H1 (cell line): ENCODE results near the gene SH3YL1. TPM values are rescaled to one million over a fixed set of nuclear protein-coding genes. Genes with fewer than 3 reads are reported as not detected.

Experiments used
- CTCF ChIA-PET: fragments of 300-600 bp; sonication (Branson Sonifier 250); formaldehyde crosslinking; loops from one replicate; lab custom pipeline; 2021; ENCODE audit not compliant: partially characterized antibody; lab: Charles Lee
- POLR2A ChIA-PET: fragments of 300-600 bp; sonication (Branson Sonifier 250); formaldehyde crosslinking; loops from one replicate; lab custom pipeline; 2021; ENCODE audit warnings: inconsistent platforms; ENCODE audit not compliant: partially characterized antibody; lab: Charles Lee
- DNase-seq, 2 experiments: peaks; one replicate each; pipeline versions ENCODE4 v3.0.0 to v3.0.0-alpha.2; 2010 to 2022; ENCODE audit warnings: low spot score in 2 of 2, low read depth in 1 of 2, mixed read lengths in 1 of 2
- FAIRE-seq: peaks from 2 replicates; lab custom pipeline; 2011; peaks lifted over from hg19 to GRCh38; lab: Jason Lieb, UNC
- H2AFZ ChIP-seq: 2 replicates; pipeline ENCODE4 v1.8.1; 2012; ENCODE audit warnings: low read length, inconsistent platforms
- H2AK5ac ChIP-seq: 2 replicates; pipeline ENCODE4 v1.6.1; 2013; ENCODE audit warnings: low read depth, low read length
- H2BK120ac ChIP-seq: replicated peaks from 2 replicates; pipeline ENCODE3; 2013; ENCODE audit warnings: low read depth, low read length, inconsistent platforms
- H2BK12ac ChIP-seq: 2 replicates; pipeline ENCODE4 v1.6.1; 2013; ENCODE audit warnings: low read depth, low read length
- H2BK15ac ChIP-seq: 2 replicates; pipeline ENCODE4 v1.6.1; 2013; ENCODE audit warnings: low read length
- H2BK20ac ChIP-seq: 2 replicates; pipeline ENCODE4 v1.6.1; 2013; ENCODE audit warnings: low read length
- H2BK5ac ChIP-seq: 2 replicates; pipeline ENCODE4 v1.6.1; 2013; ENCODE audit warnings: low read depth, low read length
- H3K14ac ChIP-seq: 2 replicates; pipeline ENCODE4 v1.6.1; 2013; ENCODE audit warnings: inconsistent platforms; ENCODE audit not compliant: insufficient read length
- H3K18ac ChIP-seq: 2 replicates; pipeline ENCODE4 v1.6.1; 2013; ENCODE audit warnings: low read length; ENCODE audit errors: extremely low read depth
- H3K23ac ChIP-seq: 2 replicates; pipeline ENCODE4 v1.6.1; 2013; ENCODE audit warnings: inconsistent platforms; ENCODE audit not compliant: insufficient read length
- H3K23me2 ChIP-seq: 2 replicates; pipeline ENCODE4 v1.6.1; 2013; ENCODE audit warnings: low read depth, low read length
- H3K27ac ChIP-seq: 2 replicates; pipeline ENCODE4 v1.6.1; 2011; ENCODE audit warnings: low read depth, low read length, inconsistent platforms
- H3K27me3 ChIP-seq, 4 experiments: replicated peaks in 1 of 4; 1 replicate in 1 of 4; 2 replicates in 3 of 4; pipeline versions ENCODE4 v1.6.1 to v1.8.1; 2011 to 2013; ENCODE audit warnings: low read length in 3 of 4, mild to moderate bottlenecking in 3 of 4, inconsistent platforms in 2 of 4, mixed read lengths in 2 of 4, moderate library complexity in 1 of 4; ENCODE audit not compliant: control insufficient read depth in 3 of 4, insufficient read depth in 3 of 4; ENCODE audit errors: extremely low read depth in 1 of 4
- H3K36me3 ChIP-seq, 4 experiments: 2 replicates each; pipeline versions ENCODE4 v1.6.1 to v1.8.1; 2011 to 2013; ENCODE audit warnings: mild to moderate bottlenecking in 4 of 4, low read length in 3 of 4, moderate library complexity in 2 of 4, control low read depth in 1 of 4, inconsistent platforms in 1 of 4; ENCODE audit not compliant: insufficient read depth in 4 of 4, control insufficient read depth in 2 of 4
- H3K4ac ChIP-seq: replicated peaks from 2 replicates; pipeline ENCODE3; 2013; ENCODE audit warnings: low read length, low read depth, mixed read lengths, inconsistent platforms; ENCODE audit not compliant: insufficient read length
- H3K4me1 ChIP-seq, 4 experiments: replicated peaks in 1 of 4; 1 replicate in 1 of 4; 2 replicates in 3 of 4; pipeline versions ENCODE4 v1.6.1 to v1.8.1; 2011 to 2013; ENCODE audit warnings: low read length in 3 of 4, inconsistent platforms in 2 of 4, mixed read lengths in 1 of 4; ENCODE audit not compliant: insufficient read depth in 4 of 4, control insufficient read depth in 3 of 4
- H3K4me2 ChIP-seq, 2 experiments: 2 replicates each; pipeline versions ENCODE4 v1.6.1 to v1.8.1; 2011 to 2013; ENCODE audit warnings: low read depth in 2 of 2, low read length in 2 of 2, control low read depth in 1 of 2, inconsistent platforms in 1 of 2, mild to moderate bottlenecking in 1 of 2; ENCODE audit not compliant: insufficient read depth in 1 of 2
- H3K4me3 ChIP-seq, 4 experiments: fragments of 200-600, 300-600 bp in 1 of 4; sonication (generic), shearing (Covaris generic), sonication (Bioruptor Twin) in 1 of 4; 2 replicates each; pipeline versions ENCODE4 v1.5.1 to v1.8.1; 2011 to 2016; ENCODE audit warnings: low read length in 4 of 4, low read depth in 3 of 4, control low read depth in 2 of 4, inconsistent platforms in 2 of 4, mild to moderate bottlenecking in 2 of 4, mixed read lengths in 1 of 4, moderate library complexity in 1 of 4; ENCODE audit not compliant: insufficient read depth in 2 of 4; ENCODE audit errors: extremely low read depth in 1 of 4
- H3K56ac ChIP-seq: replicated peaks from 2 replicates; pipeline ENCODE3; 2013; ENCODE audit warnings: low read depth, mild to moderate bottlenecking, mixed read lengths, low read length, inconsistent platforms; ENCODE audit not compliant: insufficient read length
- H3K79me1 ChIP-seq: 2 replicates; pipeline ENCODE4 v1.6.1; 2013; ENCODE audit warnings: low read depth, low read length, control low read depth
- H3K79me2 ChIP-seq, 2 experiments: 2 replicates each; pipeline versions ENCODE4 v1.6.1 to v1.8.1; 2012 to 2013; ENCODE audit warnings: low read length in 2 of 2, mild to moderate bottlenecking in 2 of 2, inconsistent platforms in 1 of 2; ENCODE audit not compliant: insufficient read depth in 2 of 2, control insufficient read depth in 1 of 2
- H3K9ac ChIP-seq, 4 experiments: replicated peaks in 1 of 4; 1 replicate in 1 of 4; 2 replicates in 3 of 4; pipeline versions ENCODE4 v1.6.1 to v1.8.1; 2011 to 2013; ENCODE audit warnings: low read depth in 3 of 4, low read length in 3 of 4, control low read depth in 2 of 4, mild to moderate bottlenecking in 2 of 4, moderate library complexity in 2 of 4, inconsistent platforms in 1 of 4; ENCODE audit errors: extremely low read depth in 1 of 4
- H3K9me3 ChIP-seq, 2 experiments: 2 replicates each; pipeline versions ENCODE4 v1.6.1 to v1.8.1; 2012 to 2013; ENCODE audit warnings: mild to moderate bottlenecking in 2 of 2, moderate library complexity in 2 of 2, control low read depth in 1 of 2, inconsistent platforms in 1 of 2, low read depth in 1 of 2, low read length in 1 of 2, mixed read lengths in 1 of 2; ENCODE audit not compliant: insufficient read depth in 2 of 2
- H4K20me1 ChIP-seq, 2 experiments: replicated peaks in 1 of 2; 2 replicates each; pipeline versions ENCODE3 to v1.8.1; 2011 to 2013; ENCODE audit warnings: inconsistent platforms in 2 of 2, low read length in 2 of 2, mild to moderate bottlenecking in 1 of 2; ENCODE audit not compliant: insufficient read depth in 2 of 2, control insufficient read depth in 1 of 2
- H4K5ac ChIP-seq: 2 replicates; pipeline ENCODE4 v1.6.1; 2013; ENCODE audit warnings: low read length, low read depth, mixed read lengths, inconsistent platforms; ENCODE audit not compliant: insufficient read length
- H4K8ac ChIP-seq: 2 replicates; pipeline ENCODE4 v1.8.0; 2013; ENCODE audit warnings: mild to moderate bottlenecking, moderate library complexity, low read length, inconsistent platforms; ENCODE audit not compliant: insufficient read depth; ENCODE audit errors: extremely low read depth
- H4K91ac ChIP-seq: replicated peaks from 2 replicates; pipeline ENCODE3; 2013; ENCODE audit warnings: low read length, mixed read lengths, inconsistent platforms; ENCODE audit not compliant: insufficient read length
- CBX8 ChIP-seq: fragments of 300-800, 300-1000 bp; sonication (generic); IDR thresholded peaks from 2 replicates; pipeline ENCODE4 v1.7.1; 2016; ENCODE audit warnings: low read depth, low read length, borderline replicate concordance
- POLR2A ChIP-seq, 2 experiments: IDR thresholded peaks; 1 replicate in 1 of 2; 2 replicates in 1 of 2; pipeline ENCODE4 v1.6.1; 2011; ENCODE audit warnings: low read depth in 2 of 2, low read length in 2 of 2, mild to moderate bottlenecking in 2 of 2; ENCODE audit errors: control extremely low read depth in 1 of 2
- WGBS, 2 experiments: shearing (Covaris generic) in 1 of 2; methylation state at CpG; one replicate each; pipeline versions ENCODE4 v1.1.6 to v1.1.7; 2013 to 2015; ENCODE audit warnings: low lambda C conversion rate in 2 of 2, mixed read lengths in 2 of 2, inconsistent platforms in 1 of 2, low coverage in 1 of 2, missing lambda C conversion rate in 1 of 2; ENCODE audit not compliant: insufficient replicate concordance in 2 of 2, insufficient coverage in 1 of 2, insufficient read length in 1 of 2; ENCODE audit errors: extremely low coverage in 1 of 2, missing lambda C conversion rate in 1 of 2; 5-methylcytosine and 5-hydroxymethylcytosine counted together
- polyA plus RNA-seq, 7 experiments: library from polyadenylated mRNA; depleted of rRNA in 3 of 7; stranded (reverse) in 5 of 7; unstranded in 2 of 7; fragments of >200 nt in 5 of 7; fragments of 200-250 nt in 2 of 7; gene quantifications; 1 replicate in 5 of 7; 2 replicates in 1 of 7; 4 replicates in 1 of 7; pipeline versions ENCODE4 v1.2.1 to v1.2.3, GENCODE V29; 2011 to 2013; ENCODE audit warnings: missing spikeins in 2 of 7, mixed read lengths in 2 of 7
- total RNA-seq: library from RNA; stranded (reverse); fragmentation: NEBNext Ultra II Directional; extraction: Animal tissue kit (Norgen Biotek cat#: 25700); gene quantifications from 2 replicates; pipeline ENCODE4 v1.2.1, GENCODE V29; 2021
- TF ChIP-seq, protein P1 (sequence below): IDR thresholded peaks from 2 replicates; pipeline ENCODE4 v1.6.1; 2011; ENCODE audit warnings: low read length, improper control_type of control experiment

SH3YL1 gene
- total and polyA plus RNA-seq, 2 of the 8 experiments (the other 6 are each of a cell fraction or from before 2014, with no cell fraction given) = 13.6 to 37.2 TPM

DNA sequence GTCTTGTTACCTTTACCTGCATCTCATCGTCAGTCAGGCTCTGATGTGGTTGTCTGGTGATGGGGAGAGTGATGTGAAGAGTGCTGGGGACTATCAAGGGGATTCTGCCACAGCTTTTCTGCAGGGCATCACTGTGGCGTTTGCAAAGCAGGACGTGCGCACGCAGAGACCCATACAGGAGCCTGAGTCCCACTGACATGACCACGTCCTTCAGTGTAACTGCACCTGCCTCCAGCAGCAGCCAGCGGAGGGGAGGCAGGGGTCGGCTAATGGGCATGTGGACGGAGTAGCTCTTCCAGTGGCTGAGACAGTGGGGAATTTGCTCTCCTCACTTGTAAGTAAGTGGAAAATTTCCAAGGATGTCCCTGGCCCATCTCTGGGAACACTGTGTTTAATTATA lies 17.5 kb upstream of the SH3YL1 start:
- no peak overlapping the region for H2BK12ac ChIP-seq
- ChIA-PET POLR2A (no interaction called here), CTCF (interaction anchor here (1.1 to 1.6 kb wide), 3 partner anchors 35 to 155 kb away, joined by 4 to 6 read pairs (median 5); no protein-coding TSS in a partner anchor)
- no peak overlapping the region for H3K18ac ChIP-seq
- no peak overlapping the region for H2BK5ac ChIP-seq
- no peak overlapping the region for H2BK15ac ChIP-seq
- H3K14ac ChIP-seq = no peak overlapping the region
- no peak overlapping the region for H2AK5ac ChIP-seq
- H3K27me3 ChIP-seq = peaks cover 0 to 7% (median 3%) of the 10 kb centered on the region in 4 experiments; a peak in 3 of 7 replicates
- H4K8ac ChIP-seq = no peak overlapping the region
- 93% methylated on average over 9 of the region's 9 CpGs; no CpG with 5 or more reads in 1 of the 2 experiments for WGBS, 2 experiments
- no peak overlapping the region for H2AFZ ChIP-seq
- no peak overlapping the region for H4K5ac ChIP-seq
- H2BK20ac ChIP-seq = no peak overlapping the region
- FAIRE-seq (no peak), DNase-seq (no peak)
- no peak overlapping the region for H3K4me2 ChIP-seq
- no peak overlapping the region for H3K56ac ChIP-seq
- H4K20me1 ChIP-seq = peaks cover 2 to 16% of the 10 kb centered on the region in 2 experiments
- no peaks in the 10 kb centered on the region for H3K23me2 ChIP-seq
- no peak overlapping the region for H3K4me3 ChIP-seq
- H3K4me1 ChIP-seq = peaks cover 4 to 24% (median 17%) of the 10 kb centered on the region in 4 experiments
- no peak overlapping the region for H4K91ac ChIP-seq
- H3K9me3 ChIP-seq = no peaks in the 10 kb centered on the region
- H2BK120ac ChIP-seq = no peak overlapping the region
- H3K9ac ChIP-seq = no peak overlapping the region
- TF ChIP-seq, protein P1, sequence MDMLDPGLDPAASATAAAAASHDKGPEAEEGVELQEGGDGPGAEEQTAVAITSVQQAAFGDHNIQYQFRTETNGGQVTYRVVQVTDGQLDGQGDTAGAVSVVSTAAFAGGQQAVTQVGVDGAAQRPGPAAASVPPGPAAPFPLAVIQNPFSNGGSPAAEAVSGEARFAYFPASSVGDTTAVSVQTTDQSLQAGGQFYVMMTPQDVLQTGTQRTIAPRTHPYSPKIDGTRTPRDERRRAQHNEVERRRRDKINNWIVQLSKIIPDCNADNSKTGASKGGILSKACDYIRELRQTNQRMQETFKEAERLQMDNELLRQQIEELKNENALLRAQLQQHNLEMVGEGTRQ = no peak
- TF ChIP-seq POLR2A (IDR thresholded peaks at IDR 0.05; ENCODE audit: control extremely low read depth in 1 of 2, low read depth in 2 of 2, low read length in 2 of 2) = no peak
- TF ChIP-seq CBX8 = no peak
- H3K27ac ChIP-seq = no peak overlapping the region
- H3K4ac ChIP-seq = no peak overlapping the region
- peaks cover 10 to 53% (median 32%) of the 10 kb centered on the region in 4 experiments for H3K36me3 ChIP-seq
- H3K23ac ChIP-seq = no peak overlapping the region
- H3K79me1 ChIP-seq = no peaks in the 10 kb centered on the region; the same call in 1 of the 2 replicates
- peaks cover 0 to 6% of the 10 kb centered on the region in 2 experiments; a peak in 2 of 4 replicates for H3K79me2 ChIP-seq
